Ovary (tissue), 9 donors: Measurements from ENCODE around the gene TMED6. TPM values are rescaled to one million over a fixed set of nuclear protein-coding genes. Genes with fewer than 3 reads are reported as not detected.

ENCODE experiments used
- DNase-seq, 5 donors: peaks; one replicate each; pipeline ENCODE4 v3.0.0-alpha.2; 2019 to 2020
- H3K27ac ChIP-seq, 2 donors: fragments of 200-600 bp; one replicate each; pipeline versions ENCODE4 v1.5.1 to v1.8.0; 2019 to 2022
- H3K27me3 ChIP-seq: fragments of 200-600 bp; one replicate; pipeline ENCODE4 v1.8.0; 2022
- H3K36me3 ChIP-seq: fragments of 200-600 bp; sonication (generic); one replicate; pipeline ENCODE4 v1.5.1; 2019
- H3K4me1 ChIP-seq: one replicate; pipeline ENCODE4 v1.8.1; 2013; ENCODE audit warnings: mild to moderate bottlenecking, moderate library complexity; ENCODE audit not compliant: insufficient read depth
- H3K4me3 ChIP-seq: fragments of 200-600 bp; sonication (generic); one replicate; pipeline ENCODE4 v1.5.1; 2017
- H3K9me3 ChIP-seq, 2 donors: fragments of 200-600 bp in 1 of 2; sonication (generic) in 1 of 2; one replicate each; pipeline versions ENCODE4 v1.5.1 to v1.8.1; 2013 to 2019; ENCODE audit warnings: mild to moderate bottlenecking in 1 of 2, moderate library complexity in 1 of 2
- EP300 ChIP-seq: sonication (generic); formaldehyde crosslinking; IDR thresholded peaks from one replicate; pipeline ENCODE4 v1.6.1; 2017; ENCODE audit warnings: antibody characterized with exemption
- POLR2A ChIP-seq: fragments of 450-650 bp; IDR thresholded peaks from one replicate; pipeline ENCODE4 v1.6.1; 2017; ENCODE audit warnings: antibody characterized with exemption, mild to moderate bottlenecking, moderate library complexity
- WGBS, 3 donors: extraction: QIAGEN DNeasy Blood & Tissue Kit in 1 of 3; methylation state at CpG; one replicate each; pipeline versions ENCODE4 v1.1.5 to v1.1.7; 2013 to 2017; 5-methylcytosine and 5-hydroxymethylcytosine counted together
- intact Hi-C, 4 donors: fragments of 100-400 bp; cut with DNase I; formaldehyde crosslinking; loops; one replicate each; pipeline versions ENCODE4 v1.11.0 to v1.15.1; 2022 to 2023
- polyA plus RNA-seq, 2 donors: library from polyadenylated mRNA; stranded (reverse); fragments of 200-250 nt in 1 of 2; fragments of 350-450 nt in 1 of 2; fragmentation: Illumina TruSeq in 1 of 2; extraction: RNeasy Lipid Tissue Mini Kit (QIAGEN cat#74804) in 1 of 2; gene quantifications; one replicate each; pipeline ENCODE4 v1.2.3, GENCODE V29; 2013 to 2014
- total RNA-seq, 7 donors: library from RNA; depleted of rRNA in 2 of 7; stranded (reverse); fragments of >200 nt in 2 of 7; fragmentation: NEBNext Ultra II Directional in 3 of 7; extraction: Animal tissue kit (Norgen Biotek cat#: 25700) in 3 of 7; gene quantifications; one replicate each; pipeline versions ENCODE4 v1.1.0 to v1.2.4, GENCODE V29; 2016 to 2023
- TF ChIP-seq, protein P1 (sequence below), 3 donors: fragments of 450-650 bp in 2 of 3; fragments of 200-600 bp in 1 of 3; IDR thresholded peaks; one replicate each; pipeline versions ENCODE4 v1.5.1 to v1.8.0; 2016 to 2022; ENCODE audit warnings: antibody characterized with exemption in 3 of 3, mild to moderate bottlenecking in 1 of 3
- donor health status: DM: no; HTN: no; CAD: no; lungs with moderate emphysema.
- donor health status: DM: no; HTN: no; CAD: no.
- donor health status: Bipolar disorder and iron deficiency.
- donor health status: DM: yes; HTN: yes; CAD: no.
- donor health status: DM: no; HTN: no; CAD: no.
- donor health status: DM: yes; HTN: yes; CAD: no.

TMED6 gene
- total and polyA plus RNA-seq, 9 donors, result 0.51 to 4.9 (median 0.66) TPM; not detected in 3

DNA sequence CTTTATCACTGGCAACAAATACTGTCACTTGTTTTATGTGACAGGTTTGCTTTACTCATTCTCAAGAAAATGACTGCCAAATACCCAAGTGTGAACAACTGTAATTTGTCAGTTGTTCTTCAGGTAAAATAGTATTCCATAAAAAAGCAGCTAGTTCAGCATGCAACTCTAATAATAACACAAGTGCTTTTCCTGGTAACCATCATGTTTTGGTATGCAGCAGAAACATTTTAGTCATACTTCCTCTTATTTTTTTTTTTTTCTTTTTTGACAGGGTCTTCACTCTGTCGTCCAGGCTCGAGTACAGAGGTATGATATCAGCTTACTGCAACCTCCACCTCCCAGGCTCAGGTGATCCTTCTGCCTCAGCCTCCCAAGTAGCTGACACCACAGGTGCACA, 29.6 kb upstream of the TMED6 start:
- Histone ChIP-seq H3K9me3 (no peaks in the 10 kb centered on the region), H3K36me3 (no peaks in the 10 kb centered on the region), H3K4me3 (no peak overlapping the region), H3K4me1 (peaks cover under 1% of the 10 kb centered on the region), H3K27me3 (no peaks in the 10 kb centered on the region), H3K27ac (no peak overlapping the region)
- intact Hi-C loops, result no loop called here
- no peak for DNase-seq
- no peak for TF ChIP-seq POLR2A
- TF ChIP-seq, protein P1, sequence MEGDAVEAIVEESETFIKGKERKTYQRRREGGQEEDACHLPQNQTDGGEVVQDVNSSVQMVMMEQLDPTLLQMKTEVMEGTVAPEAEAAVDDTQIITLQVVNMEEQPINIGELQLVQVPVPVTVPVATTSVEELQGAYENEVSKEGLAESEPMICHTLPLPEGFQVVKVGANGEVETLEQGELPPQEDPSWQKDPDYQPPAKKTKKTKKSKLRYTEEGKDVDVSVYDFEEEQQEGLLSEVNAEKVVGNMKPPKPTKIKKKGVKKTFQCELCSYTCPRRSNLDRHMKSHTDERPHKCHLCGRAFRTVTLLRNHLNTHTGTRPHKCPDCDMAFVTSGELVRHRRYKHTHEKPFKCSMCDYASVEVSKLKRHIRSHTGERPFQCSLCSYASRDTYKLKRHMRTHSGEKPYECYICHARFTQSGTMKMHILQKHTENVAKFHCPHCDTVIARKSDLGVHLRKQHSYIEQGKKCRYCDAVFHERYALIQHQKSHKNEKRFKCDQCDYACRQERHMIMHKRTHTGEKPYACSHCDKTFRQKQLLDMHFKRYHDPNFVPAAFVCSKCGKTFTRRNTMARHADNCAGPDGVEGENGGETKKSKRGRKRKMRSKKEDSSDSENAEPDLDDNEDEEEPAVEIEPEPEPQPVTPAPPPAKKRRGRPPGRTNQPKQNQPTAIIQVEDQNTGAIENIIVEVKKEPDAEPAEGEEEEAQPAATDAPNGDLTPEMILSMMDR (IDR thresholded peaks at IDR 0.05), result no peak
- no peak for TF ChIP-seq EP300
- WGBS, 3 donors, result 67 to 80% (median 75%) methylated on average over 2 of the region's 2 CpGs

DNA sequence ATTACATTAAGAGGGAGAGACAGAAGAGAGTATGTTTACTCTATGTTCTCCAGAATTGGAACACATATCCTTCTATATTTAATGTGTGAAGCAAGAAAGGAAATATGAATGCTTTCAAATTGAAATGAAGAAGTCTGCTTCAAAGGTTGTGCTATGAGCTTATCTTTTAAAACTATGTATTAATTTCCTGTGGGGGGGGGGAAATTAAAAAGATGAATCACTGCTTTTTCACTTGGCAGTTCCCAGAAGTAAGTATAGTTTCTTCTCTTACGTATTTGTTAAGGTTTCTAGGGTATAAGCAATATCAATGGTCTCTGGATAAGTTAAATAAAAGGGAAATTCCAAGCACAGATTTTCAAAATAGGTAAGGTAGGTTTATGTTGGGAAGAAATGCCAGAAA, 27.2 kb upstream of the TMED6 start:
- WGBS, 3 donors, result 66 to 77% (median 68%) methylated on average over 1 of the region's 1 CpG
- TF ChIP-seq, protein P1 (IDR thresholded peaks at IDR 0.05), result no peak
- no peak for TF ChIP-seq EP300
- no peak for TF ChIP-seq POLR2A
- H3K27me3 ChIP-seq, result no peaks in the 10 kb centered on the region
- no peak overlapping the region for H3K4me3 ChIP-seq
- H3K9me3 ChIP-seq, result no peaks in the 10 kb centered on the region
- H3K27ac ChIP-seq, result no peak overlapping the region
- H3K36me3 ChIP-seq, result no peaks in the 10 kb centered on the region
- no peak for DNase-seq
- intact Hi-C loops, result no loop called here
- no peaks in the 10 kb centered on the region for H3K4me1 ChIP-seq

DNA sequence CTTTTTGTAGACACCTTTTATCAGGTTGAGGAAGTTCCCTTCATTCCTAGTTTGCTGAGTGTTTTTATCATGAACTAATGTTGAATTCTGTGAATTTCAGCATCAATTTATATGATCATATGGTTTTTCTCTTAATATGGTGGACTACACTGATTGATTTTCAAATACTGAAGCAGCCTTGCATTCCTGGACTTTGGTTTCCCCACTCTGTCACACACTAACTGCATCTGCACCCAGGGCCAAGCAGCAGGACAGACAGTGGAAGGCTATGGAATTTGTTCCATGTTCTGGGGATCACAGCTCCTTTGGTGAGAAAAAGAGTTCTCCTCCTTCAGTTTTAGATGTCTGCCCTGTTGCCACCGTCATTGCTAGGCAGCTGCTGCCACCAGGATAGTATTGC, 26.4 kb upstream of the TMED6 start:
- Histone ChIP-seq H3K9me3 (no peaks in the 10 kb centered on the region), H3K36me3 (no peaks in the 10 kb centered on the region), H3K27ac (no peak overlapping the region), H3K4me3 (no peak overlapping the region), H3K27me3 (no peaks in the 10 kb centered on the region), H3K4me1 (no peaks in the 10 kb centered on the region)
- intact Hi-C loops, result no loop called here
- TF ChIP-seq, protein P1 (IDR thresholded peaks at IDR 0.05), result no peak
- TF ChIP-seq EP300 (no peak), POLR2A (no peak)
- WGBS, 3 donors, result 84 to 94% (median 92%) methylated on average over 1 of the region's 1 CpG
- no peak for DNase-seq

DNA sequence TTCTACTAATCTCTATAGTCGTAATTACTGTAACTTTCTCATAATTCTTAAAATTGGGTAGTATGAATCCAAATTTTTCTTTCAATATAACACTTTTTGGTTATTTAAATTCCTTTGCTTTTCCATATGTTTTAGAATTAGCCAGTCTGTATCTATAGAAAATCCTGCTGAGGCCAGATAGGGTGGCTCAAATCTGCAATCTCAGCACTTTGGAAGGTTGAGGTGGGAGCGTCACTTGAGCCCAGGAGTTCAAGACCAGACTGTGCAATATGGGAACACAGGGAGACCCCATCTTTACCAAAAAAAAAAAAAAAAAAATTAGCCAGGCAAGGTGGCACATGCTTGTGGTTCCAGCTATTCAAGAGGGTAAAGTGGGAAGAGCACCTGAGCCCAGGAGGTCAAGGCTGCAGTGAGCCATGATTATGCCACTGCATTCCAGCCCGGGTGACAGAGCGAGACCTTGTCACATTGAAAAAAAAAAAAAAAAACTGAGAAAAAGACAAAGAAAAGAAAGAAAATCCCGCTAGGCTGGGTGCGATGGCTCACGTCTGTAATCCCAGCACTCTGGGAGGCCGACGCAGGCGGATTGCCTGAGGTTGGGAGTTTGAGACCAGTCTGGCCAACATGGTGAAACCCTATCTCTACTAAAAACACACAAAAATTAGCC, 24.9 kb upstream of the TMED6 start:
- TF ChIP-seq EP300 (no peak), POLR2A (no peak)
- TF ChIP-seq, protein P1 (IDR thresholded peaks at IDR 0.05), result no peak
- WGBS, 3 donors, result 93 to 96% (median 95%) methylated on average over 10 of the region's 10 CpGs
- intact Hi-C loops, result no loop called here
- no peaks in the 10 kb centered on the region for H3K9me3 ChIP-seq
- DNase-seq, result no peak
- no peaks in the 10 kb centered on the region for H3K36me3 ChIP-seq
- H3K27ac ChIP-seq, result no peak overlapping the region
- H3K4me3 ChIP-seq, result no peak overlapping the region
- no peaks in the 10 kb centered on the region for H3K4me1 ChIP-seq
- no peaks in the 10 kb centered on the region for H3K27me3 ChIP-seq
